H9 (cell line): ENCODE results near the gene SFXN5. TPM values are rescaled to one million over a fixed set of nuclear protein-coding genes. Genes with fewer than 3 reads are reported as not detected.

ENCODE experiments used
- DNase-seq: peaks from one replicate; pipeline ENCODE4 v3.0.0-alpha.2; 2017
- H2AFZ ChIP-seq: one replicate; pipeline ENCODE4 v1.6.1; 2013; ENCODE audit warnings: mild to moderate bottlenecking, low read length, control low read depth, moderate library complexity
- H2AK5ac ChIP-seq: 2 replicates; pipeline ENCODE4 v1.6.1; 2013; ENCODE audit warnings: low read length, control low read depth, mixed read lengths; ENCODE audit not compliant: insufficient read length
- H2BK120ac ChIP-seq: one replicate; pipeline ENCODE4 v1.6.1; 2013; ENCODE audit warnings: low read depth, mild to moderate bottlenecking, low read length, control low read depth, inconsistent platforms; ENCODE audit not compliant: poor library complexity, severe bottlenecking
- H2BK12ac ChIP-seq: 2 replicates; pipeline ENCODE4 v1.6.1; 2013; ENCODE audit warnings: low read length, control low read depth, mixed read lengths, low read depth; ENCODE audit not compliant: insufficient read length
- H2BK15ac ChIP-seq: 2 replicates; pipeline ENCODE4 v1.6.1; 2013; ENCODE audit warnings: low read depth, low read length, control low read depth
- H2BK20ac ChIP-seq: one replicate; pipeline ENCODE4 v1.6.1; 2013; ENCODE audit warnings: low read depth, mild to moderate bottlenecking, low read length, control low read depth, inconsistent platforms; ENCODE audit not compliant: poor library complexity, severe bottlenecking
- H2BK5ac ChIP-seq: 2 replicates; pipeline ENCODE4 v1.6.1; 2013; ENCODE audit warnings: low read length, control low read depth, mixed read lengths; ENCODE audit not compliant: insufficient read length
- H3K14ac ChIP-seq: 2 replicates; pipeline ENCODE4 v1.6.1; 2013; ENCODE audit warnings: low read length, control low read depth; ENCODE audit not compliant: insufficient read depth
- H3K18ac ChIP-seq: 2 replicates; pipeline ENCODE4 v1.6.1; 2013; ENCODE audit warnings: low read depth, mild to moderate bottlenecking, mixed read lengths, low read length, control low read depth; ENCODE audit not compliant: insufficient read length
- H3K23ac ChIP-seq: 2 replicates; pipeline ENCODE4 v1.6.1; 2013; ENCODE audit warnings: low read length, control low read depth, mixed read lengths, low read depth; ENCODE audit not compliant: insufficient read length
- H3K23me2 ChIP-seq: 2 replicates; pipeline ENCODE4 v1.6.1; 2013; ENCODE audit warnings: low read depth, mild to moderate bottlenecking, mixed read lengths, low read length, control low read depth; ENCODE audit not compliant: insufficient read length, poor library complexity, severe bottlenecking
- H3K27ac ChIP-seq: 2 replicates; pipeline ENCODE4 v1.5.1; 2013; ENCODE audit warnings: low read length, control low read depth, mixed read lengths, low read depth; ENCODE audit not compliant: insufficient read length
- H3K27me3 ChIP-seq: 2 replicates; pipeline ENCODE4 v1.6.1; 2013; ENCODE audit warnings: low read length, control low read depth, inconsistent platforms; ENCODE audit not compliant: insufficient read depth
- H3K4ac ChIP-seq: 2 replicates; pipeline ENCODE4 v1.6.1; 2013; ENCODE audit warnings: low read depth, mild to moderate bottlenecking, control low read depth, inconsistent platforms, low read length, moderate library complexity
- H3K4me1 ChIP-seq: 2 replicates; pipeline ENCODE4 v1.6.1; 2013; ENCODE audit warnings: low read length, control low read depth, inconsistent platforms; ENCODE audit not compliant: insufficient read depth
- H3K4me2 ChIP-seq: 2 replicates; pipeline ENCODE4 v1.6.1; 2013; ENCODE audit warnings: low read length, control low read depth, mixed read lengths; ENCODE audit not compliant: insufficient read length, insufficient read depth
- H3K56ac ChIP-seq: 2 replicates; pipeline ENCODE4 v1.6.1; 2013; ENCODE audit warnings: low read depth, mild to moderate bottlenecking, mixed read lengths, low read length, control low read depth; ENCODE audit not compliant: insufficient read length
- H3K79me1 ChIP-seq: 2 replicates; pipeline ENCODE4 v1.6.1; 2013; ENCODE audit warnings: low read depth, mild to moderate bottlenecking, moderate library complexity, low read length, control low read depth, inconsistent platforms; ENCODE audit not compliant: insufficient read depth, poor library complexity, severe bottlenecking
- H3K79me2 ChIP-seq: 2 replicates; pipeline ENCODE4 v1.6.1; 2013; ENCODE audit warnings: low read length, control low read depth, inconsistent platforms; ENCODE audit not compliant: insufficient read depth
- H3K9ac ChIP-seq: 2 replicates; pipeline ENCODE4 v1.6.1; 2013; ENCODE audit warnings: low read length, control low read depth, mixed read lengths; ENCODE audit not compliant: insufficient read length; ENCODE audit errors: extremely low read depth
- H3K9me3 ChIP-seq: one replicate; pipeline ENCODE4 v1.6.1; 2013; ENCODE audit warnings: low read depth, low read length, inconsistent platforms; ENCODE audit not compliant: control insufficient read depth
- H3T11ph ChIP-seq: one replicate; pipeline ENCODE4 v1.6.1; 2013; ENCODE audit warnings: mild to moderate bottlenecking, low read length, control low read depth, inconsistent platforms
- H4K20me1 ChIP-seq: one replicate; pipeline ENCODE4 v1.6.1; 2013; ENCODE audit not compliant: control insufficient read depth, insufficient read length, insufficient read depth
- H4K5ac ChIP-seq: 2 replicates; pipeline ENCODE4 v1.6.1; 2013; ENCODE audit warnings: low read depth, mild to moderate bottlenecking, mixed read lengths, low read length, control low read depth; ENCODE audit not compliant: insufficient read length
- H4K8ac ChIP-seq: replicated peaks from 2 replicates; pipeline ENCODE4 v1.6.1; 2013; ENCODE audit warnings: low read length, control low read depth, mixed read lengths, low read depth; ENCODE audit not compliant: insufficient read length
- H4K91ac ChIP-seq: 2 replicates; pipeline ENCODE4 v1.6.1; 2013; ENCODE audit warnings: low read depth, mild to moderate bottlenecking, moderate library complexity, mixed read lengths, low read length, control low read depth; ENCODE audit not compliant: insufficient read length
- H3K27ac Mint-ChIP-seq, 3 experiments: 2 replicates in 2 of 3; 3 replicates in 1 of 3; pipeline ENCODE4 v1.8.0; 2020 to 2021; ENCODE audit warnings: mixed read lengths in 3 of 3, mild to moderate bottlenecking in 1 of 3, moderate library complexity in 1 of 3
- H3K27me3 Mint-ChIP-seq: 2 replicates; pipeline ENCODE4 v1.8.0; 2021; ENCODE audit warnings: low read depth, mild to moderate bottlenecking, moderate library complexity, mixed read lengths
- H3K36me3 Mint-ChIP-seq, 3 experiments: 2 replicates in 2 of 3; 3 replicates in 1 of 3; pipeline ENCODE4 v1.8.0; 2020 to 2021; ENCODE audit warnings: low read depth in 3 of 3, mixed read lengths in 3 of 3; ENCODE audit not compliant: insufficient read depth in 1 of 3
- H3K4me1 Mint-ChIP-seq, 2 experiments: 2 replicates each; pipeline ENCODE4 v1.8.0; 2020; ENCODE audit warnings: mixed read lengths in 2 of 2
- H3K4me3 Mint-ChIP-seq, 2 experiments: 2 replicates in 1 of 2; 3 replicates in 1 of 2; pipeline ENCODE4 v1.8.0; 2020 to 2021; ENCODE audit warnings: mild to moderate bottlenecking in 2 of 2, mixed read lengths in 2 of 2, moderate library complexity in 1 of 2
- H3K9me3 Mint-ChIP-seq, 2 experiments: 2 replicates in 1 of 2; 3 replicates in 1 of 2; pipeline ENCODE4 v1.8.0; 2020; ENCODE audit warnings: mild to moderate bottlenecking in 2 of 2, mixed read lengths in 2 of 2, moderate library complexity in 1 of 2
- WGBS: extraction: QIAGEN DNeasy Blood & Tissue Kit; methylation state at CpG from one replicate; pipeline ENCODE4 v1.1.7; 2013; ENCODE audit warnings: missing lambda C conversion rate, low lambda C conversion rate, mixed read lengths; ENCODE audit not compliant: insufficient read length; ENCODE audit errors: extremely low coverage; 5-methylcytosine and 5-hydroxymethylcytosine counted together
- total RNA-seq: library from RNA; stranded (reverse); gene quantifications from 2 replicates; pipeline ENCODE4 v1.2.1, GENCODE V29; 2021
- TF ChIP-seq, protein P1 (sequence below): fragments of 200-600 bp; sonication (generic); conservative IDR thresholded peaks from 3 replicates; pipeline ENCODE4 v1.8.0; 2021; ENCODE audit warnings: antibody characterized with exemption, mild to moderate bottlenecking

Gene SFXN5
- total RNA-seq, 1 experiment from 2014 or later = 30.9 TPM

- TF ChIP-seq, protein P1, sequence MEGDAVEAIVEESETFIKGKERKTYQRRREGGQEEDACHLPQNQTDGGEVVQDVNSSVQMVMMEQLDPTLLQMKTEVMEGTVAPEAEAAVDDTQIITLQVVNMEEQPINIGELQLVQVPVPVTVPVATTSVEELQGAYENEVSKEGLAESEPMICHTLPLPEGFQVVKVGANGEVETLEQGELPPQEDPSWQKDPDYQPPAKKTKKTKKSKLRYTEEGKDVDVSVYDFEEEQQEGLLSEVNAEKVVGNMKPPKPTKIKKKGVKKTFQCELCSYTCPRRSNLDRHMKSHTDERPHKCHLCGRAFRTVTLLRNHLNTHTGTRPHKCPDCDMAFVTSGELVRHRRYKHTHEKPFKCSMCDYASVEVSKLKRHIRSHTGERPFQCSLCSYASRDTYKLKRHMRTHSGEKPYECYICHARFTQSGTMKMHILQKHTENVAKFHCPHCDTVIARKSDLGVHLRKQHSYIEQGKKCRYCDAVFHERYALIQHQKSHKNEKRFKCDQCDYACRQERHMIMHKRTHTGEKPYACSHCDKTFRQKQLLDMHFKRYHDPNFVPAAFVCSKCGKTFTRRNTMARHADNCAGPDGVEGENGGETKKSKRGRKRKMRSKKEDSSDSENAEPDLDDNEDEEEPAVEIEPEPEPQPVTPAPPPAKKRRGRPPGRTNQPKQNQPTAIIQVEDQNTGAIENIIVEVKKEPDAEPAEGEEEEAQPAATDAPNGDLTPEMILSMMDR = no peak
- H2AFZ ChIP-seq = no peak overlapping the region
- H3T11ph ChIP-seq = no peak overlapping the region
- Mint-ChIP-seq H3K36me3 (peaks cover 0 to 13% (median 5%) of the 10 kb centered on the region in 3 experiments; a peak in 4 of 7 replicates), H3K9me3 (no peaks in the 10 kb centered on the region), H3K27me3 (peaks cover 6% of the 10 kb centered on the region), H3K4me1 (peaks cover 13 to 17% of the 10 kb centered on the region in 2 experiments), H3K27ac (no peak overlapping the region; a peak in 1 of 7 replicates), H3K4me3 (no peak overlapping the region)
- H2BK120ac ChIP-seq = no peak overlapping the region
- H3K23ac ChIP-seq = no peak overlapping the region
- no peak overlapping the region for H3K14ac ChIP-seq
- H3K23me2 ChIP-seq = peaks cover 5% of the 10 kb centered on the region
- no peaks in the 10 kb centered on the region for H3K79me1 ChIP-seq
- no peak overlapping the region for H3K56ac ChIP-seq
- no peak overlapping the region for H2AK5ac ChIP-seq
- H2BK12ac ChIP-seq = no peak overlapping the region
- H3K9ac ChIP-seq = no peak overlapping the region
- no peak overlapping the region for H2BK5ac ChIP-seq
- no peaks in the 10 kb centered on the region for H3K79me2 ChIP-seq
- H2BK20ac ChIP-seq = no peak overlapping the region
- H3K27me3 ChIP-seq = no peaks in the 10 kb centered on the region
- H3K27ac ChIP-seq = no peak overlapping the region
- DNase-seq = no peak
- no CpG with 5 or more reads among the region's 8 CpGs for WGBS
- H4K5ac ChIP-seq = no peak overlapping the region
- H4K8ac ChIP-seq = no peak overlapping the region
- no peak overlapping the region for H4K91ac ChIP-seq
- H3K4me2 ChIP-seq = no peak overlapping the region
- no peaks in the 10 kb centered on the region for H3K4me1 ChIP-seq
- H2BK15ac ChIP-seq = no peak overlapping the region
- peaks cover 3% of the 10 kb centered on the region for H4K20me1 ChIP-seq
- H3K4ac ChIP-seq = no peak overlapping the region
- no peak overlapping the region for H3K18ac ChIP-seq
- H3K9me3 ChIP-seq = no peaks in the 10 kb centered on the region
Observed at GRCh38 chr2:73076701-73077423, 5.3 kb upstream of the SFXN5 start.
